ENCODE measurements around the gene ATP5F1D. TPM values are rescaled to one million over a fixed set of nuclear protein-coding genes. Genes with fewer than 3 reads are reported as not detected.
A peak's percentile ranks its signal among the peaks of the same experiment; 100 is the strongest.

The ATP5F1D gene
- total RNA-seq, 2 experiments from 2014 or later = 161 to 180 TPM

DNA sequence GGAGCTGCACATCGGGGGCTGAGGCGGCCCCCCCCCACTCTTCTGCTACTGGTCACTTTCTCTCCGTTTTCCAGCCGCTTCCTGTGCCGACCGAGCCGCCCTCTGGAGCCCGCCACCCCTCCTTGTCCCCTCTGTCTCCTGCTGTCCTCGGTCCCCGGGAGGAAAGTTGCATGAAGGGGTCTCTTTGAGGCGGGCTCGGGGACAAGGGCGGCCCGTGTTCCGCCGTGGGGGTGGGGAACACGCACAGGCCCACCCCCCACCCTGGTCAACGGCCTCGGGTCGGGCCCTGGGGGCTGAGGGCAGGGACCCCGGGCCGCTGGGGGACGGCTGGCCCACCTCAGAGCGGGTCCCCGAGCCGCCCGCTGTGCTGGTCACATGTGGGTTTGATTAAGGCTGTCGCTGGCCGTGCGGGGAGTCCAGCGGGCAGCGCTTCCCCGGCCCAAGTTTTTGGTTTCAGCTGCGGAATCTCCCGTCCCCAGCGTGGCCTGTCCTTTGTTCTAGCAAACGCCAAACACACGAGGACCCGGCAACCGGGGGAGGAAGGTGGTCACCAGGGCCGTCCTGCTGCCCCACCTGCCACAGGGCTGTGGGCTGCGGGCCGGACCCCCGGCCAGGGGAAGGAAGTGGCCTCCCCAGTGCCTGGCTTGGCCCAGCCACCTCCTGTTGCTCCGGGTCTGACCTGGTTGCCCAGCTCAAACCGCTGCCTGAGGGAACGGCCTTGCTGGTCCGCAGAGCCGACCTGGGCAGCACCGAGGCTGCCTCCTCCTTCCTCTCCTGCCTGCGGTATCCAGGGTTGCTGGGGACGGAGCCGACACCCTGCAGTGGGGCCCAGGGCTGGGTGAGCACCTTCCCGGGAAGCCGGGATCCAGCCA lies 46.0 kb downstream of the ATP5F1D start:
- intact Hi-C loops (cut with DNase I, micrococcal nuclease) = no loop called here
- peaks cover 2% of the 10 kb centered on the region for H3K4me1 Mint-ChIP-seq
- DNase-seq = no peak
- ChIA-PET POLR2A (no interaction called here), CTCF (interaction anchor here (1.1 to 1.2 kb wide), 2 partner anchors 10 to 43 kb away, joined by 3 to 5 read pairs; no protein-coding TSS in a partner anchor)
- H3K27me3 Mint-ChIP-seq = peaks cover 21% of the 10 kb centered on the region
- H3K27ac Mint-ChIP-seq = no peak overlapping the region
- no peak overlapping the region for H3K4me3 Mint-ChIP-seq
- H3K9me3 Mint-ChIP-seq (ENCODE audit: low read depth) = no peaks in the 10 kb centered on the region
- no peak for ATAC-seq
- H3K36me3 Mint-ChIP-seq (ENCODE audit: low read depth) = no peaks in the 10 kb centered on the region

DNA sequence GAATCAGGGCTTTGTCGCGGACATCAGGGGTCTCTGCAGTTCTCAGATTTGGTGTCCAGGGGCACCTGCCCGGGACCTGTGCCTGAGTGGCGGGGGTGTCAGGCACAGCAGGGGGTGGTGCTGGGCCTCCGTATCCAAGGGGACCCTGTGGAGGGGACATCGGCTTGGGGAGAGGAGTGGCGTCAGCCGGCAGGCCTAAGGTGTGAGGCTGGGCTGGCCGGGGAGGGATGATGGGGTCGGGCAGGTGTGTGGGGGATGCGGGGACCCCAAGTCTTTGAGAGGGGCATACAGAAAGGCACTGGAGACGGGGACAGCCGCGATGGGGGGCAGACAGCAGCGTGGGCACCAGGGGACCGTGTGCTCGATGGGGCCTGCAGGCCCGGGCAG lies 46.7 kb downstream of the ATP5F1D start:
- CTCF ChIA-PET = no interaction called here
- no peaks in the 10 kb centered on the region for H3K9me3 Mint-ChIP-seq (ENCODE audit: low read depth)
- H3K27ac Mint-ChIP-seq = no peak overlapping the region
- H3K4me1 Mint-ChIP-seq = peaks cover 2% of the 10 kb centered on the region
- peaks cover 21% of the 10 kb centered on the region for H3K27me3 Mint-ChIP-seq
- DNase-seq (no peak), ATAC-seq (no peak)
- H3K36me3 Mint-ChIP-seq (ENCODE audit: low read depth) = no peaks in the 10 kb centered on the region
- intact Hi-C loops (cut with DNase I, micrococcal nuclease) = no loop called here
- POLR2A ChIA-PET = no interaction called here
- no peak overlapping the region for H3K4me3 Mint-ChIP-seq

DNA sequence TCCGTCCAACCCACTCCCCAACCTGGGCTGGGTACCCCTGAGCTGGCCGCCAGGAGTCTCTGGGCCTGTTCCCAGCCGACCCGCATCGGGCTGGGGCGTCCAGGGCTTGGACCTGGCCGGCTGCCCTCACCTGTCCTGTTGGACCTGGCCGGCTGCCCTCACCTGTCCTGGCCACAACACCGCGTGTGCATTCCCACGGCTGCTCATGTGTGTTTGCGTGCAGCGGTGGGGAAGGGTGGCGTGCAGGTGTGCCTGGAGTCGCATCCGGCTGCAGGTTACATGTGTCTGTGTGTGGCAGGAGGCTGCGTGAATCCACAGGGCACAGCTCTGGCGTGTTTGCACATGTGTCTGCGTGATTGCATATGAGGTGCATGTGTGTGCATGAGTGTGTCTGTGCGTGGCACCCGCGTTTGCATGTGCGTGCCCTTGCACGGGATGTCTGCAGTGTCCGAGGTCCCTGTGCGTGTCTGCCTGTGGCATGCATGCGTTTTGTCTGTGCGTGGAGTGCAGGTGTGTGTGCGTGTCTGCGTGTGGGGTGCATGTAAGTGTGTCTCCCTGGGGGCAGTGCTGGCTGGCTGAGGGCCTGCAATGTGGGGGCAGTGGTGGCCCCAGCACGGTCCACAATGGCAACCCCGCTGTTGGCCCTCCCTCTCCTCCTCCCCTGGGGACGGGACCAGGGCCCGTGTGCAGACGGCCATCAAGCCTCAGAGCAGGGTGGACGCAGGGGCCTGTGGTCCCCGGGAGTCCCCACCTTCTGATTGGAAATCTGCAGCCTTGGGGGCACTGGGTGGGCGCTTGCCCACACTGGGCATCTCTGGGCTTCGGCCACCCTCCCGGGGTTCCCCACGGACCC lies 47.5 kb downstream of the ATP5F1D start:
- Mint-ChIP-seq H3K4me1 (peaks cover 2% of the 10 kb centered on the region), H3K36me3 (ENCODE audit: low read depth) (no peaks in the 10 kb centered on the region), H3K9me3 (ENCODE audit: low read depth) (no peaks in the 10 kb centered on the region), H3K27ac (no peak overlapping the region), H3K27me3 (peaks cover 19% of the 10 kb centered on the region), H3K4me3 (no peak overlapping the region)
- CTCF ChIA-PET = no interaction called here
- POLR2A ChIA-PET = no interaction called here
- DNase-seq (no peak), ATAC-seq (no peak)
- intact Hi-C loops (cut with DNase I, micrococcal nuclease) = no loop called here

DNA sequence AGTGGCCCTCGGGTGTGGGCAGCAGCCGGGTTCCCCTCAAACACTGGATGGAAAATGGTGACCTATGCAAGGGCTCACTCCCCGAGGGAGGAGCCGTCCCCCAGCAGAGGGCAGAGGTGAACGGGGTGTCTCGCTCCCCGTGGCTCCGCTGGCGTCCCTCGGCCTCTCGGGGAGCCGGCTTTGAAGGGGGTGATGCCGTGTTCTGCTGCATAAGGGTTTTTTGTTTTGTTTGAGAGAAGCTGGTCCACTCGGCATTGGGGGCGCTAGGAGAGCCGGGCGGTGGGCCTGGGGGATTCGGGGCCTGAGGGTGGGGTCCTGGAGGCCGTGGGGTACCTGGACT lies 48.1 kb downstream of the ATP5F1D start:
- ATAC-seq = no peak
- intact Hi-C loops (cut with DNase I, micrococcal nuclease) = no loop called here
- H3K4me3 Mint-ChIP-seq = no peak overlapping the region
- H3K27ac Mint-ChIP-seq = no peak overlapping the region
- ChIA-PET CTCF (no interaction called here), POLR2A (no interaction called here)
- no peaks in the 10 kb centered on the region for H3K9me3 Mint-ChIP-seq (ENCODE audit: low read depth)
- no peaks in the 10 kb centered on the region for H3K36me3 Mint-ChIP-seq (ENCODE audit: low read depth)
- peak; percentile 5 for DNase-seq
- peaks cover 15% of the 10 kb centered on the region for H3K27me3 Mint-ChIP-seq
- peaks cover 3% of the 10 kb centered on the region for H3K4me1 Mint-ChIP-seq

DNA sequence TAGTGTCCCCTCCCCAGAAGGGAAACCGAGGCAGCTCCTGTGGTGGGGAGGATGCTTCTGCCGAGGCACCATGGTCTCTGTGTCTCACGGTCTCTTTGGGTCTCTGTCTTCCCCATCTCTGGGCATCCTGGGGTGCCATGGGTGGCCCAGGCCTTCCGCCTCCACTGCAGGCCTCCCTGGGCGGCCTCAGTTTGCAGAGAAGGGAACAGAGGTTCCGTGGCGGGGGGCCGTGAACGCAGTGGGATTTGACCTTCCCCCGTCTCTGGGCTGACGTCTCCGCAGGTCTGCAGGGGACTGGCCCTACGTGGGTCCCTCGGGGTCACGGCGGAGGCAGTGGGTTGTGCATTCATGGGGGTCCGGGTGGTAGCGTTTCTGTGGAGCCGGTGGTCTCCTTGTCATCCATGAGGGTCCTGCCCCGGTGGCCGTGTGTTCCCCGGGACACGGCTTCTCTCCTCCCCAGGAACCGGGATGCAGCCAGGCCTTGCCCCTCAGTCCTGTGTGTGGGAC lies 48.7 kb downstream of the ATP5F1D start:
- peaks cover 13% of the 10 kb centered on the region for H3K27me3 Mint-ChIP-seq
- no peaks in the 10 kb centered on the region for H3K9me3 Mint-ChIP-seq (ENCODE audit: low read depth)
- no peaks in the 10 kb centered on the region for H3K36me3 Mint-ChIP-seq (ENCODE audit: low read depth)
- ChIA-PET CTCF (no interaction called here), POLR2A (no interaction called here)
- no peak for ATAC-seq
- no peak overlapping the region for H3K4me3 Mint-ChIP-seq
- H3K4me1 Mint-ChIP-seq = peaks cover 7% of the 10 kb centered on the region
- H3K27ac Mint-ChIP-seq = no peak overlapping the region
- intact Hi-C loops (cut with DNase I, micrococcal nuclease) = no loop called here
- no peak for DNase-seq

DNA sequence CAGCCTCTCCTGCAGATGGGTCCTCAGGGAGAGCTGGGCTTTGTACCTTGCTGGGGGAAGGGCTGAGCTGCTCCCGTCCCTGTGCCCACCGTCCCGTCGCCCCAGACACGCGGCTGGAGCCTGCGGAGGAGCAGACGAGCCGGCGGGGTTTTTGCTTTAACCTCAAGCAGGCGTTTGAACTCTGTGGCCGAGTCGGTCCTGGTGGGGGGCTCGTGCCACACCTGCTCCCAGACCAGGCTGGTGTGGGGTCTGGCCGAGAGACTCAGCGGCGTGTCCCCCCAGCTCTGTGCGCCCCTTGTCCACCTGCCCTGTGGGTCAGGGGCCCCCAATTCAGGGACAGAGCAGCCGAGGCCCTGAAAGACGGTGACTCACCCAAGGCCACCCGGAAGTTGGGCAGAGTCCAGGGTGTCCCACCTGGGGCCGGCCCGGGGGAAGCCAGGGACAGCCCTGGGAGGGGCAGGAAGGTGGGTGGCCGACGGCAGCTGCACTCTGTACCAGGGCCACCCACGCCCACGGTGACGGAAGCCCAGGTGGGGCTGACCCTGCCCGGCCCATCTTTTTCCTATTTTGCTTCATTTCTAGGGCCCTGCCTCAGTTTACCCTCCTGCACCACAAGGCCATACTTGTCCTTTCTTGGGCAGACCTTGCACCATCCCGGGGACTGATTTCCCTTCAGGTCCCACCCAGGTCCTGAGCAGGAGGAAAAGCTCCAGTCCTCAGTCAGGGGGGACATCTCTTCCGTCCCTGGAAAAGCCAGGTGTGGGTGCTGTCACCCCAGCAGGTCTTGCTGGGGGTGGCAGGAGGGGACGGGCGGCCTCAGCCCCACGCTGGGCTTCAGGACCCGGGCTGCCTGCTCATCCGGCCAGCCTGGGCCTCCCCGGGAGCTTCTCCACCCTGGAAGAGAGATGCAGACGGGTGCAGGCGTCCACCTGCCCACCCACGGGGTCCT lies 49.4 kb downstream of the ATP5F1D start:
- no peak overlapping the region for H3K27ac Mint-ChIP-seq
- no peak for DNase-seq
- no peaks in the 10 kb centered on the region for H3K9me3 Mint-ChIP-seq (ENCODE audit: low read depth)
- peaks cover 12% of the 10 kb centered on the region for H3K27me3 Mint-ChIP-seq
- ChIA-PET POLR2A (no interaction called here), CTCF (interaction anchor here (1.2 kb wide), 1 partner anchor 11 kb away, joined by 3 read pairs; no protein-coding TSS in a partner anchor)
- intact Hi-C loops (cut with DNase I, micrococcal nuclease) = no loop called here
- H3K4me3 Mint-ChIP-seq = no peak overlapping the region
- no peak for ATAC-seq
- no peaks in the 10 kb centered on the region for H3K36me3 Mint-ChIP-seq (ENCODE audit: low read depth)
- H3K4me1 Mint-ChIP-seq = peaks cover 7% of the 10 kb centered on the region

DNA sequence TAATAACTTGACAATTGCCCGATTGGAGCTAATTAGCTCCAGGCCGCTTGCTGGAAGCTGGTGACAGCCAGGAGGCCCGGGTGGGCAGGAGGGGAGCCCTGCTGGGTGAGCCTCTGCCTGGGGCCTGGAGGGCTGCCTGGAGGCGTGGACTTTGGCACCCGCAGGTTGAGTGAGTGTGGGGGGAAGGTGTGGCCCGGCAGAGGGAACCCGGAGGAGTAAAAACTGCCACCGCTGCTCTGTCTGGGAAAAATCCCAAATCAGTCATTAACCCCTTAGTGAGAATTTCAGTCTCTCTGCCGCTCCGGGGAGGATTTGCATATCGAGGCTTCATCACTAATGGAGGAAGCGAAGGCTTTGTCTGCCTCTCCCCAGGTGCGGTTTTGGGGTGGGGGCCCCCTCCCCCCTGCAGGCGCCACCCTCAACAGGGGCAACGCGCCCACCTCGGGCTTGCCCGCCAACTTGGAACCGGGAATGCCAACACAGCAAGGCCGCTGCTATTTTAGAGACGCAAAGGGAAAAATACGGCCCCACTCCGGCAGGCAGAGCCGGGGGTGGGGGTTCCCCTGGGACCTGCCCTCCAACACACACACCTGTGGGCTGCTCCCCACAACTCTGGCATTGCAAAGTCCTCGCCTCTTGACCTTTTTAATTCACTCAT lies 50.3 kb downstream of the ATP5F1D start:
- peaks cover 5% of the 10 kb centered on the region for H3K4me1 Mint-ChIP-seq
- H3K27ac Mint-ChIP-seq = no peak overlapping the region
- intact Hi-C loops (cut with DNase I, micrococcal nuclease) = no loop called here
- peaks cover 9% of the 10 kb centered on the region for H3K27me3 Mint-ChIP-seq
- DNase-seq (no peak), ATAC-seq (no peak)
- no peaks in the 10 kb centered on the region for H3K36me3 Mint-ChIP-seq (ENCODE audit: low read depth)
- POLR2A ChIA-PET = no interaction called here
- no peak overlapping the region for H3K4me3 Mint-ChIP-seq
- H3K9me3 Mint-ChIP-seq (ENCODE audit: low read depth) = no peaks in the 10 kb centered on the region
- CTCF ChIA-PET = interaction anchor here (1.2 kb wide), 1 partner anchor 12 kb away, joined by 3 read pairs; no protein-coding TSS in a partner anchor

DNA sequence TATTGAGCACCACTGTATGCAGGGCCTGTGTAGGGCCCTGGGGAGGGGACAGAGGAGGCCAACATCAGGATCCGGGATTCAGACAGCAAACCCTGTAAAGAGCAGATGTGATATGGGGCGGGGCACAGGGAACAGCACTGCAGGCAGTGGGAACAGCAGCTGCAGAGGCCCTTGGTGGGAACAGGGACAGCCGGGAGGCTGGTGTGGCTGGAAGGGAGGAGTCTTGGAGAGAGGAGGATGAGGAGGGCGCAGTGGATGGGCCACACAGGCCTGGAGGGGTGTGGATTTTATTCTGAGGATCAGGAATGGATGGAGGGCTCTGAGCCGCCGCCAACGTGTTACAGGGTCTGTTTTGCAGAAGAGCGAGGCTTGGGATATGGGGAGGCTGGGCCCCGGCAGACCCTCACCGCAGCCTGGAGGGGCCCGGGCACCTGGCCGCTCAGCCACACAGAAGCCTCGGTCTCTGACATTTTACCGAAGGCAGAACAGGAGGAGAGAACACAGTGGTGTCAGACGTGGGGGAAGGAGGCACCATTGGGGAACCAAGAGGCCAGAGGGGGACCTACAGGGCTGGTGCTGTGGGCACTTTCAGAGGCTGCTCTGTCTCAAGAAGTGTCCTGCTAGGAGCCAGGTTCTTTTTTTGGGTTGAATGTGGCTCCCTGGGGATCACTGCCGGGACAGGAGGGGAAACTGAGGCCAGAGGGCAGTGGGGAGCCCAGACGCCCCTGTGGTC lies 51.0 kb downstream of the ATP5F1D start:
- Mint-ChIP-seq H3K4me3 (no peak overlapping the region), H3K27me3 (peaks cover 9% of the 10 kb centered on the region), H3K36me3 (ENCODE audit: low read depth) (no peaks in the 10 kb centered on the region), H3K4me1 (peaks cover 5% of the 10 kb centered on the region), H3K27ac (no peak overlapping the region), H3K9me3 (ENCODE audit: low read depth) (no peaks in the 10 kb centered on the region)
- no peak for DNase-seq
- CTCF ChIA-PET = interaction anchor here (0.7 kb wide), 1 partner anchor 220 kb away, joined by 3 read pairs; no protein-coding TSS in a partner anchor
- intact Hi-C loops (cut with DNase I, micrococcal nuclease) = no loop called here
- ATAC-seq = no peak
- POLR2A ChIA-PET = no interaction called here

DNA sequence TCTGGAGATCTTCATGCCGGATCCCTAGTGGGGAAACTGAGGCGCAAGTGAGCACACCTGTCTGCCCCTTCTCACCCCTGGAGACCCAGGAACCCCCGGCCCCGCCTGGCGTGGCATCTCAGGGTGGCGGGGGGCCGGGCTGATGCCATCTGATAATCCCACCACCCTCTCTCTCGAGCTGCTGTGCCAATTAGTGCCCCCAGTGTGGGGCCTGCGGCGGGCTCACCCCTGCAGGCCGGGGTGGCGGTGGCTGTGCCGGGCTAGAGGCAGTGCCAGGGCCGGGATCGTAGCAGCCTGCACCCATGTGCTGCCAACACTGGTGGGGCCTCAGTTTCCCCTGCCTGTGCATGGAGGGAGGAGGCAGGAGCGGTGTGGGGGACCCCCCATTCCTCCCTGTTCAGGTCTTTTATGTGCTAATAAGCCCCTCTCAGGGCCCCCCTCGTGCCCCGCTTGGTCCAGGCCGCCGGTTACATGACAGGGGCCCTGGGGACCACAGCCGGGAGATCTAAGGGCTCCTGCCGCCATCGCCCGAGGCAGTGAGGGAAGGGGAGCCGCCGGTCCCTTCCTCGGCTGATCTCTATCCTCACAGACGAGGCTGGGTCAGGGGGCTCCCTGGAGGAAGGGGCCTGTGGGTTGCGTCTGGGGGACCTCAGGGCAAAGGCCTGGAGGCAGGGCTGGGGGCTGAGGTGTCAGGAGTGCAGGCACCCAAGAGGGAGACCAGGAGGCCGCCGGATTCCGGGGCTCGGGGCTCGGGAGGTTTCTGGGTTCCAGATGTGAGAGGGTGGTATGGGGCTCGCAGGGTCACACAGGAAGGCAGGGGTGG lies 52.4 kb downstream of the ATP5F1D start:
- Mint-ChIP-seq H3K9me3 (ENCODE audit: low read depth) (no peaks in the 10 kb centered on the region), H3K4me3 (no peak overlapping the region), H3K4me1 (peaks cover 5% of the 10 kb centered on the region), H3K36me3 (ENCODE audit: low read depth) (no peaks in the 10 kb centered on the region), H3K27me3 (peaks cover 9% of the 10 kb centered on the region), H3K27ac (no peak overlapping the region)
- intact Hi-C loops (cut with DNase I, micrococcal nuclease) = no loop called here
- DNase-seq (no peak), ATAC-seq (no peak)
- ChIA-PET CTCF (no interaction called here), POLR2A (no interaction called here)
